Pancreas (tissue), 10 donors: Measurements from ENCODE around the gene OSBP. TPM values are rescaled to one million over a fixed set of nuclear protein-coding genes. Genes with fewer than 3 reads are reported as not detected.
A peak's percentile ranks its signal among the peaks of the same experiment; 100 is the strongest.
"Not testable (repeated sequence)": the region's sequence is repeated elsewhere in the genome, so short reads cannot be mapped to it uniquely, and the experiment has no call there.

Experiments
- ATAC-seq, 4 donors: fragments of 200-7000 bp; cut with Tn5 transposase; one replicate each; pipeline versions ENCODE4 v1.8.0 to v1.9.1; 2020; ENCODE audit warnings: mild to moderate bottlenecking in 4 of 4, moderate library complexity in 4 of 4
- DNase-seq, 6 donors: peaks; one replicate each; pipeline ENCODE4 v3.0.0-alpha.2; 2020
- FAIRE-seq: peaks from 2 replicates; lab custom pipeline; 2012; peaks lifted over from hg19 to GRCh38; lab: Jason Lieb, UNC
- H3K27ac ChIP-seq, 4 donors: fragments of 200-600 bp; sonication (generic); 1 replicate in 3 of 4; 2 replicates in 1 of 4; pipeline versions ENCODE4 v1.5.0 to v1.8.0; 2020
- H3K27me3 ChIP-seq, 4 donors: fragments of 200-600 bp; one replicate each; pipeline ENCODE4 v1.8.0; 2021
- H3K36me3 ChIP-seq, 3 donors: fragments of 200-600 bp; sonication (generic) in 1 of 3; one replicate each; pipeline versions ENCODE4 v1.5.0 to v1.8.0; 2020 to 2021
- H3K4me1 ChIP-seq, 3 donors: fragments of 200-600 bp; one replicate each; pipeline ENCODE4 v1.8.0; 2021
- H3K4me3 ChIP-seq, 4 donors: fragments of 200-600 bp; sonication (generic) in 2 of 4; one replicate each; pipeline versions ENCODE4 v1.5.0 to v1.8.0; 2020 to 2021
- H3K9me3 ChIP-seq, 4 donors: fragments of 200-600 bp; one replicate each; pipeline ENCODE4 v1.8.0; 2021
- CTCF ChIP-seq, 4 donors: fragments of 200-600 bp; sonication (generic) in 3 of 4; IDR thresholded peaks; one replicate each; pipeline versions ENCODE4 v1.5.0 to v1.8.0; 2021; ENCODE audit warnings: antibody characterized with exemption in 4 of 4
- WGBS, 2 donors: extraction: QIAGEN DNeasy Blood & Tissue Kit; methylation state at CpG; one replicate each; pipeline ENCODE4 v1.1.7; 2013; 5-methylcytosine and 5-hydroxymethylcytosine counted together
- intact Hi-C, 3 donors: fragments of 100-400 bp; cut with DNase I; formaldehyde crosslinking; loops; one replicate each; pipeline versions ENCODE4 v1.11.1 to v1.14.2; 2022
- polyA plus RNA-seq, 2 donors: library from polyadenylated mRNA; stranded (reverse); fragments of 200-250 nt; gene quantifications; one replicate each; pipeline ENCODE4 v1.2.3, GENCODE V29; 2013
- total RNA-seq, 6 donors: library from RNA; stranded (reverse); fragmentation: NEBNext Ultra II Directional in 4 of 6; extraction: Animal tissue kit (Norgen Biotek cat#: 25700) in 4 of 6; gene quantifications; one replicate each; pipeline versions ENCODE4 v1.2.1 to v1.2.4, GENCODE V29; 2021 to 2023
- donor health status: healthy with polysubstance abuse.
- donor health status: DM: no; HTN: no; CAD: no; lungs with moderate emphysema.
- donor health status: DM: no; HTN: no; CAD: no.
- donor health status: control.
- donor health status: control.
- donor health status: Bipolar disorder and iron deficiency.
- donor health status: DM: yes; HTN: yes; CAD: no.
- donor health status: DM: no; HTN: no; CAD: no.
- donor health status: DM: no; HTN: no; CAD: no.
- donor health status: DM: yes; HTN: yes; CAD: no.

Gene OSBP
- total and polyA plus RNA-seq, 8 donors = 12.4 to 39.7 (median 35.3) TPM

- Histone ChIP-seq H3K27me3 (no peaks in the 10 kb centered on the region), H3K4me3 (peak overlapping the region in 3 of 4 donors; percentile 13 to 40 (median 36)), H3K9me3 (no peaks in the 10 kb centered on the region), H3K27ac (peak overlapping the region in 3 of 4 donors; percentile 72 to 84 (median 76)), H3K36me3 (no peaks in the 10 kb centered on the region), H3K4me1 (no peaks in the 10 kb centered on the region)
- 34 to 35% methylated on average over 30 of the region's 30 CpGs for WGBS, 2 donors
- FAIRE-seq (no peak), DNase-seq (peak in 1 of 6 donors; percentile 45), ATAC-seq (peak; percentile 24 to 30 (median 25))
- no peak for TF ChIP-seq CTCF (IDR thresholded peaks at IDR 0.05)
- intact Hi-C loops = no loop called here
Observed at GRCh38 chr11:59551659-59552521, 63.7 kb downstream of the OSBP start.

- intact Hi-C loops = no loop called here
- ATAC-seq = peak; percentile 70 to 82 (median 74)
- 1 to 2% methylated on average over 34 of the region's 34 CpGs for WGBS, 2 donors
- TF ChIP-seq CTCF (IDR thresholded peaks at IDR 0.05) = no peak
- Histone ChIP-seq H3K4me1 (no peaks in the 10 kb centered on the region), H3K36me3 (no peaks in the 10 kb centered on the region), H3K27me3 (no peaks in the 10 kb centered on the region), H3K4me3 (peak overlapping the region; percentile 13 to 40 (median 34)), H3K27ac (peak overlapping the region; percentile 69 to 84 (median 74)), H3K9me3 (no peaks in the 10 kb centered on the region)
- DNase-seq = peak; percentile 64 to 87 (median 76)
- FAIRE-seq = no peak
Observed at GRCh38 chr11:59550842-59551658, 64.5 kb downstream of the OSBP start.

GRCh38 chr11:59550368-59550841, 65.2 kb downstream of the OSBP start:
- H3K4me1 ChIP-seq = no peaks in the 10 kb centered on the region
- no peaks in the 10 kb centered on the region for H3K36me3 ChIP-seq
- H3K9me3 ChIP-seq = no peaks in the 10 kb centered on the region
- intact Hi-C loops = no loop called here
- no peaks in the 10 kb centered on the region for H3K27me3 ChIP-seq
- H3K4me3 ChIP-seq = peak overlapping the region; percentile 13 to 40 (median 34)
- WGBS, 2 donors = 0 to 1% methylated on average over 31 of the region's 31 CpGs
- peak overlapping the region; percentile 69 to 84 (median 74) for H3K27ac ChIP-seq
- DNase-seq (peak; percentile 80 to 92 (median 86)), FAIRE-seq (no peak), ATAC-seq (peak; percentile 80 to 92 (median 89))
- TF ChIP-seq CTCF (IDR thresholded peaks at IDR 0.05) = peak in 2 of 4 donors; percentile 24 to 26

GRCh38 chr11:59548309-59548656, 67.3 kb downstream of the OSBP start:
- ATAC-seq (no peak), FAIRE-seq (no peak), DNase-seq (no peak)
- no peaks in the 10 kb centered on the region for H3K4me1 ChIP-seq
- no peak overlapping the region for H3K27ac ChIP-seq
- intact Hi-C loops = no loop called here
- 94 to 97% methylated on average over 5 of the region's 5 CpGs for WGBS, 2 donors
- no peak for TF ChIP-seq CTCF (IDR thresholded peaks at IDR 0.05)
- no peak overlapping the region for H3K4me3 ChIP-seq
- no peaks in the 10 kb centered on the region for H3K27me3 ChIP-seq
- no peaks in the 10 kb centered on the region for H3K36me3 ChIP-seq
- no peaks in the 10 kb centered on the region for H3K9me3 ChIP-seq

DNA sequence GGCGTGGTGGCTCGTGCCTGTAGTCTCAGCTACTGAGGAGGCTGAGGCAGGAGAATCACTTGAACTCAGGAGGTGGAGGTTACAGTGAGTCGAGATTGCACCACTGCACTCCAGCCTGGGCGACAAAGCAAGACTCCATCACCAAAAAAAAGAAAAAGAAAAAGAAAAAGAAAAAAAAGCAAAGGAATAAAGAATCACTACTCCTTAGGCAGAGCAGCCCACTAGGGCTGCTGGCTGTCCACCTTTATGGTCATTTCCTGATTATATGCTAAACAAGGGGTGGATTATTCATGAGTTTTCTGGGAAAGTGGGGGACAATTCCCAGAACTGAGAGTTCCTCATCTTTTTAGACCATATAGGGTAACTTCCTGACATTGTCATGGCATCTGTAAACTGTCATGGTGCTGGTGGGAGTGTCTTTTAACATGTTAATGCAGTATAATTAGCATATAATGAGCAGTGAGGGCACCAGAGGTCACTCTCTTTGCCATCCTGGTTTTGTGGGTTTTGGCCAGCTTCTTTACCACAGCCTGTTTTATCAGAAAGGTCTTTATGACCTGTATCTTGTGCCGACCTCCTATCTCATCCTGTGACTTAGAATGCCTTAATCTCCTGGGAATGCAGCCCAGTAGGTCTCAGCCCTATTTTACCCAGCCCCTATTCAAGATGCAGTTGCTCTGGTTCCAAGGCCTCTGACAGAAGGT, 67.8 kb downstream of the OSBP start:
- H3K27me3 ChIP-seq, H3K4me3 ChIP-seq, DNase-seq, H3K9me3 ChIP-seq, ATAC-seq, H3K4me1 ChIP-seq, FAIRE-seq, intact Hi-C loops, H3K36me3 ChIP-seq, H3K27ac ChIP-seq: not testable (repeated sequence)
- WGBS, 2 donors = 75 to 80% methylated on average over 5 of the region's 5 CpGs
